ENCODE data around the gene SIMC1. TPM values are rescaled to one million over a fixed set of nuclear protein-coding genes. Genes with fewer than 3 reads are reported as not detected.

SIMC1 gene
- total and polyA plus RNA-seq, 2 donors (not counting 3 experiments of a cell fraction or from before 2014, with no cell fraction given): 9.0 to 16.2 TPM

DNA sequence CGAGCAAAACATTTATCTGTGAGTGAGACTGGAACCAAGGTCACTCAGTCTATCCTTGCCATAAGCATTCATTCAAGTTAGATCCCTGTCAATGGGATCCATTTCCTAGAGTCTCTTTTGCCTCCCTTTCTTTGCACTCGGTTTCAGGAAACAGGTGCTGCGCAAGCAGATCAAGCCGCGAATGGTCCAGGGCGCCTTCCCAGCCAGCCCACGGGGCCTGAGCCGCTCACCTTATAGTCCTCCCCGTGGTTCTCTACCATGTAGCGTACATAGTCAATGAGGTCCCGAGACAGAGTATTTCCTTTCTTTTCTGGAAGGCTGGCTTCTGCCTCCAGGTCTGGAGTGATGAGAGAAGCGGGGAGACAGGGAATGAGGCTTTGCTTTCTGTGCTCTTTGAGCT lies 146.8 kb downstream of the SIMC1 start:
- ChIA-PET CTCF (no interaction called here), POLR2A (no interaction called here)
- H3K9me3 ChIP-seq (replicated peaks; ENCODE audit: control insufficient read depth, insufficient read depth, low read length): no peaks in the 10 kb centered on the region
- H3K27ac ChIP-seq (ENCODE audit: insufficient read depth, low read depth, low read length): no peak overlapping the region
- dilution Hi-C loops (cut with MboI; ENCODE audit: extremely low pct_ligation_motif_present, low sequenced_read_pairs): no loop called here
- H3K9ac ChIP-seq (replicated peaks; ENCODE audit: extremely low read depth, insufficient read depth, low read length): no peak overlapping the region
- no peak overlapping the region for H2AFZ ChIP-seq (ENCODE audit: low read depth, low read length)
- intact Hi-C loops (cut with micrococcal nuclease): loop anchor here (10.0 kb wide), 1 partner anchor 1210 kb away; the partner anchor contains the start of gene TMED9
- H3K27me3 ChIP-seq (ENCODE audit: control insufficient read depth in 2 of 2, insufficient read depth in 2 of 2, low read length in 2 of 2): no peaks in the 10 kb centered on the region
- peaks cover 12 to 23% of the 10 kb centered on the region in 2 experiments for H3K36me3 ChIP-seq (ENCODE audit: control insufficient read depth in 2 of 2, extremely low read depth in 1 of 2, insufficient read depth in 2 of 2, low read length in 2 of 2)
- H3K9me1 ChIP-seq (replicated peaks; ENCODE audit: control insufficient read depth, extremely low read depth, insufficient read depth, low read length): no peaks in the 10 kb centered on the region
- H4K20me1 ChIP-seq (replicated peaks; ENCODE audit: control insufficient read depth, extremely low read depth, insufficient read depth, low read length): no peaks in the 10 kb centered on the region
- DNase-seq (ENCODE audit: low read depth, low spot score): no peak
- FAIRE-seq: no peak
- no peak overlapping the region for H3K4me2 ChIP-seq (ENCODE audit: insufficient read depth, low read length)
- TF ChIP-seq, protein P1, sequence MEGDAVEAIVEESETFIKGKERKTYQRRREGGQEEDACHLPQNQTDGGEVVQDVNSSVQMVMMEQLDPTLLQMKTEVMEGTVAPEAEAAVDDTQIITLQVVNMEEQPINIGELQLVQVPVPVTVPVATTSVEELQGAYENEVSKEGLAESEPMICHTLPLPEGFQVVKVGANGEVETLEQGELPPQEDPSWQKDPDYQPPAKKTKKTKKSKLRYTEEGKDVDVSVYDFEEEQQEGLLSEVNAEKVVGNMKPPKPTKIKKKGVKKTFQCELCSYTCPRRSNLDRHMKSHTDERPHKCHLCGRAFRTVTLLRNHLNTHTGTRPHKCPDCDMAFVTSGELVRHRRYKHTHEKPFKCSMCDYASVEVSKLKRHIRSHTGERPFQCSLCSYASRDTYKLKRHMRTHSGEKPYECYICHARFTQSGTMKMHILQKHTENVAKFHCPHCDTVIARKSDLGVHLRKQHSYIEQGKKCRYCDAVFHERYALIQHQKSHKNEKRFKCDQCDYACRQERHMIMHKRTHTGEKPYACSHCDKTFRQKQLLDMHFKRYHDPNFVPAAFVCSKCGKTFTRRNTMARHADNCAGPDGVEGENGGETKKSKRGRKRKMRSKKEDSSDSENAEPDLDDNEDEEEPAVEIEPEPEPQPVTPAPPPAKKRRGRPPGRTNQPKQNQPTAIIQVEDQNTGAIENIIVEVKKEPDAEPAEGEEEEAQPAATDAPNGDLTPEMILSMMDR (IDR thresholded peaks at IDR 0.05; ENCODE audit: extremely low read depth in 1 of 2, insufficient read depth in 1 of 2, low read depth in 1 of 2, low read length in 2 of 2): no peak
- no peak for TF ChIP-seq GATA2 (IDR thresholded peaks at IDR 0.05; ENCODE audit: insufficient read depth, insufficient read length, low read depth, low read length)
- TF ChIP-seq POLR2A (IDR thresholded peaks at IDR 0.05; ENCODE audit: low read depth, low read length): no peak
- no peak for TF ChIP-seq MYC (IDR thresholded peaks at IDR 0.05; ENCODE audit: low read depth, low read length)
- no peak for TF ChIP-seq JUN (IDR thresholded peaks at IDR 0.05; ENCODE audit: borderline replicate concordance, insufficient read depth, insufficient read length, low read depth)
- no peak for TF ChIP-seq FOS (IDR thresholded peaks at IDR 0.05; ENCODE audit: borderline replicate concordance, insufficient read depth, low read length)
- TF ChIP-seq, protein P2, sequence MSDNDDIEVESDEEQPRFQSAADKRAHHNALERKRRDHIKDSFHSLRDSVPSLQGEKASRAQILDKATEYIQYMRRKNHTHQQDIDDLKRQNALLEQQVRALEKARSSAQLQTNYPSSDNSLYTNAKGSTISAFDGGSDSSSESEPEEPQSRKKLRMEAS (IDR thresholded peaks at IDR 0.05; ENCODE audit: insufficient read depth, insufficient read length): no peak
- TF ChIP-seq EZH2 (IDR thresholded peaks at IDR 0.05; ENCODE audit: borderline replicate concordance, low read depth, low read length, severe bottlenecking): no peak
- TF ChIP-seq POLR2AphosphoS5 (IDR thresholded peaks at IDR 0.05; ENCODE audit: insufficient read depth, low read depth, low read length): no peak
- no peak overlapping the region for H3K4me3 ChIP-seq (replicated peaks in 1 of 3; ENCODE audit: insufficient read depth in 1 of 3, low read depth in 1 of 3, low read length in 3 of 3)
- peaks cover 34% of the 10 kb centered on the region for H3K79me2 ChIP-seq (ENCODE audit: control insufficient read depth, insufficient read depth, low read length)
- peaks cover 14% of the 10 kb centered on the region for H3K4me1 ChIP-seq (ENCODE audit: control insufficient read depth, extremely low read depth, insufficient read depth, low read length)
- BruUV-seq (replicated peaks): no TSS peak

All from endothelial cell of umbilical vein (primary cell).